Smooth muscle cell of the pulmonary artery (primary cell): ENCODE data around the gene PPFIA4. TPM values are rescaled to one million over a fixed set of nuclear protein-coding genes. Genes with fewer than 3 reads are reported as not detected.

Experiments used
- total RNA-seq: library from RNA; depleted of rRNA; stranded (reverse); fragments of >200 nt; gene quantifications from 2 replicates; pipeline ENCODE4 v1.2.3, GENCODE V29; 2014

PPFIA4 gene
- total RNA-seq: 32.2 and 39.6 TPM in 2 replicates

DNA sequence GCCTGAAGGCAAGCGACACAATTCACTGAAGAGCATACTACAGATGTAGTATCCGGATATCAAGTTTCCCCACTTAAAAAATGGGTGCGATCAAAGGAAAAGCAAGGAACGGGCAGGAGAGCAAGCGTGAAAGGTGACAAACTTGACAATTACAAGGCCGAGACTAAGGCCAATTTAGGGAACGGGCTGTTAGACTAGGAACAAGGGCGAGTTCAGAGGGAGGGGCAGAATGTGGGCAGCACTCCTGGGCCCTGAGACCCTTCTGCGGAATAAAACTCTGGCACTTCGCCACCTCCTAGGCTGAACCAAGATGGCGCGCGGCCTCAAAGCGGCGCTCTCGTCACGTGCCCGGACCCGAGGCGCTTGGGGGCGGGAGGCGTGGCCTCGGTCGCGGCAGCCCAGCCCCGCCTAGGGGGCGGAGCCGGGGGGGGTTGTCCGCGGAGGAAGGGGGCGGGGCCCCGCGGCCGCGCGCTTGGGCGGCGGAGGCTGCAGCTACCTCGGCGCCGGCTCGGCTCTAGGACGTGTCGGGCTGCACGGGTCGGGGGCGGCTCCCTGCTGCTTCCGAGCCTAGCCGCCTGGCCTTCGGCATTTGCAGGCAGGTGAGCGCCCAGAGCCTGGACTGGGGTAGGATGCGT is at the start of gene PPFIA4:
TSS of gene PPFIA4 (plus strand) at position 461 of the 635 bp plus-strand sequence. CDS start 12,518 bp downstream, outside the sequence.

DNA sequence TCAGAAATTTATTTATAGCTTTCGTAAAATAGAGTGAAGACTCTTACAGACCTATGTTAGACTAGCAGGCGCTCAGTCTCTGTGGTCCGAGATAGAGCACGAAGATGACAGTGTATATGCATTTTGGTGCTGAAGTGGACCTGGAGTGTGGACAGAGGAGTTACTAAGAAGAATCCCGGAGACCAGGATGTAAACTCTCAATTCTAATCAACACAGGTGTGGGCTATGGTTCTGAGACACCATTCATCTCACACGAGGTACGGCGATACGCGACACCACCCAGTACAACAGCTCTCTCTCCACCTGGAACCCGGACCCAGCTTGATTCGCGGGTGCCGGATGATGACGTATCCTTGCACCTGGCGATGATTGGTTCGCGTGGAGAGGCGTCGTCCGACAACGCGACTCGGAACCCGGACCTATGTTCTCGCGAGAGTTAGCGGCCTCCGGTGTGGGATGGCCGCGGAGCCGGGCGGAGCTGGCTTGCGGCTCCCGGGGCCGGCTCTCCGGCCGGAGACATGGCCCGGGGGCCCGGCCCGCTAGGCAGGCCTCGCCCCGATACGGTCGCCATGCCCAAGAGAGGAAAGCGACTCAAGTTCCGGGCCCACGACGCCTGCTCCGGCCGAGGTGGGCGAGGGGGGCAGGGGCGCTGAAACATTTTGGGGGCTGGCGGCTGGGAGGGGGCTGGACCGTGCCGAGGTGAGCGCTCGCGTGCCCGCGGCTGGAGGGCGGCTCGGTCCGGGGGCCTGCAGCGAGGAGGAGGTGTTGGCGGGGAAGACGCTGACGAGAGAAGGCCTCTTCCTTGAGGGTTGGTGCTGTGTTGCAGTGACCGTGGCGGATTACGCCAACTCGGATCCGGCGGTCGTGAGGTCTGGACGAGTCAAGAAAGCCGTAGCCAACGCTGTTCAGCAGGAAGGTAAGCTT is 19.1 kb upstream of the PPFIA4 start, which contains the start of gene TMEM183A:
TSS of gene TMEM183A (plus strand) at position 427 of the 924 bp plus-strand sequence. CDS start at position 519, 92 bp downstream.

DNA sequence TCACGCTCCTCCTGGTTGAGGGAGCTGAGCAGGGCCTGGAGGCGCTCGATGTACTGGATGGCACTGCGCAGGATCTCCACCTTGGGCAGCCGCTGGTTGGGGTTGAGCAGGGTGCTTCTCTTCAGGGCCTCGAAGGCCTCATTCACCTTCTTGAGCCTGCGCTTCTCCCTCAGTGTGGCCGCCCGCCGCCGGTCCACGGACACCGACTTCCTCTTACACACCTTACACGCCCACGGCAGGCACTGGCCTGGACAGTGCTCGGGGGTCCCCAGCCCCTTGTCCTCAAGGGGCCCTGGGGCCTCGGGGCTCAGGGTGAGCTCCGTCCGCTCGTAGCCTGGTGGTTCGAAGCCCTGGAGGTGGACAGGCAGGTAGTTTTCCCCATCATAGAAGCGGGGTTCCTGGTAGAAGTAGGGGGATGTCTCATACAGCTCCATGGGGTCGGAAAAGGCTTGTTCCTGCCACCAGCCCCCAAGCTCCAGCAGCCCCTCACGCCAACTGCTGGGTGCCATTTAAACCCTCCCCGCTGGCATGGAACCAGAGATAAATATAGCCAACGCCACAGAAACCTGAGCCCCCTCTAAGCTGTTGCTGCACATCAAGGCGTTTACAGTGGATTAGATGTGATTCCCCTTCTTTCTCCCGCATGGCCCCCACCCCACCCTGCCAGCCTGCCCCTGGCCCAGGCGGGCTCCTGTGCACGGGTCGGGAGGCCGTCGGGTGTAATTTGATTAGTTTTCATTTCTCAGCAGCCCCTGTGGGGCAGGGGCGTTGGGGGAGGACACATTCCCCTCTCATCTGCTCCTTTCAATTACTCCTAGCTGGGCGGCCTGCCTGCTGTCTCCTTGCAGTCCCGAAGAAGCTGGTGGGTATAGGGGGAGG is 59.5 kb downstream of the PPFIA4 start, which contains the start of gene MYOG:
TSS of gene MYOG (minus strand) at position 485 of the 879 bp plus-strand sequence. CDS start at position 434, 51 bp downstream.

DNA sequence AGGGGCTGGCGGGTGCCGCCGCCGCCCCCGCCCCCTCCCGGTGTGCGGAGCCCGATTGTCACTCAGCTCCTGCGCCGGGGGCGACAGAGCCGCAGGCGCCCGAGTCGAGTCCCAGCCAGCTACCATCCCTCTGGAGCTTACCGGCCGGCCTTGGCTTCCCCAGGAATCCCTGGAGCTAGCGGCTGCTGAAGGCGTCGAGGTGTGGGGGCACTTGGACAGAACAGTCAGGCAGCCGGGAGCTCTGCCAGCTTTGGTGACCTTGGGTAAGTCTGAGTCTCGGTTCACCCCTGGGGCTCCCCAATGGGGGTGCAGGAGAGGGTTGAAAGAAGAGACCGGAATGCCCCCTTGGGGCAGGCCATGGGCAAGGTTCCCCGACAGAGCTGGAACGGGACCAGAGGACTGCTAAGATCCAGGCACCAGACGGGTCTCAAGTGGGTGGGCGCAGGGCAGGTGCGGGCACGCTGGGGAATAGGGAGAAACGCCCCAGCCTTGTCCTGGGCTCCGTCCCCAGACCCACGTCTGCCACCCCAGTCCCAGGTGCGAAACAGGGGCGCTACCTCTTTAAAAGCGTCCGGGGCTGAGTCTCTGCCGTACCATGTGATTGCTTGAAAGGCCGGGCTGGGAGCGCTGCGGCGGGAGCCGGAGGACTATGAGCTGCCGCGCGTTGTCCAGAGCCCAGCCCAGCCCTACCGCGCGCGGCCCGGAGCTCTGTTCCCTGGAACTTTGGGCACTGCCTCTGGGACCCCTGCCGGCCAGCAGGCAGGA is 101.6 kb downstream of the PPFIA4 start, which contains the start of gene ADORA1:
TSS of gene ADORA1 (plus strand) at position 61 of the 765 bp plus-strand sequence. CDS start 1,116 bp downstream, outside the sequence.

Other genes with a start within 250 kb of the PPFIA4 start
- gene KDM5B, start 218.1 kb upstream of the PPFIA4 start, total RNA-seq: 99.0 and 121 TPM in 2 replicates
- gene PCAT6, start 215.5 kb upstream of the PPFIA4 start, total RNA-seq: 0.85 and 1.7 TPM in 2 replicates
- 4.9 and 5.8 TPM in 2 replicates for gene RABIF, start 137.3 kb upstream of the PPFIA4 start, total RNA-seq
- gene KLHL12, start 99.3 kb upstream of the PPFIA4 start, total RNA-seq: 30.2 and 36.0 TPM in 2 replicates
- gene ADIPOR1, start 68.2 kb upstream of the PPFIA4 start, total RNA-seq: 134 and 155 TPM in 2 replicates
- 62.8 and 77.8 TPM in 2 replicates for gene CYB5R1, start 59.2 kb upstream of the PPFIA4 start, total RNA-seq
- 72.2 and 81.8 TPM in 2 replicates for gene TMEM183A, start 19.1 kb upstream of the PPFIA4 start, total RNA-seq
- not detected in 2 replicates for gene MYOG, start 59.5 kb downstream of the PPFIA4 start, total RNA-seq
- 0.65 and 0.96 TPM in 2 replicates for gene ADORA1, start 101.2 kb downstream of the PPFIA4 start, total RNA-seq
- 0.07 TPM in 1 of 2 replicates, not detected in the other for gene MYBPH, start 149.3 kb downstream of the PPFIA4 start, total RNA-seq
- gene CHI3L1, start 160.2 kb downstream of the PPFIA4 start, total RNA-seq: 0.39 and 1.1 TPM in 2 replicates
- 0.13 TPM in 1 of 2 replicates, not detected in the other for gene CHIT1, start 203.2 kb downstream of the PPFIA4 start, total RNA-seq